HG02981 (cell line): ENCODE data around the gene OAT.

Source experiments
- ATAC-seq: cut with Tn5 transposase; IDR thresholded peaks from one replicate; pipeline ENCODE4 v1.9.1; 2021; ENCODE audit warnings: mild to moderate bottlenecking, moderate library complexity; ENCODE audit not compliant: unreplicated experiment

The OAT gene

DNA sequence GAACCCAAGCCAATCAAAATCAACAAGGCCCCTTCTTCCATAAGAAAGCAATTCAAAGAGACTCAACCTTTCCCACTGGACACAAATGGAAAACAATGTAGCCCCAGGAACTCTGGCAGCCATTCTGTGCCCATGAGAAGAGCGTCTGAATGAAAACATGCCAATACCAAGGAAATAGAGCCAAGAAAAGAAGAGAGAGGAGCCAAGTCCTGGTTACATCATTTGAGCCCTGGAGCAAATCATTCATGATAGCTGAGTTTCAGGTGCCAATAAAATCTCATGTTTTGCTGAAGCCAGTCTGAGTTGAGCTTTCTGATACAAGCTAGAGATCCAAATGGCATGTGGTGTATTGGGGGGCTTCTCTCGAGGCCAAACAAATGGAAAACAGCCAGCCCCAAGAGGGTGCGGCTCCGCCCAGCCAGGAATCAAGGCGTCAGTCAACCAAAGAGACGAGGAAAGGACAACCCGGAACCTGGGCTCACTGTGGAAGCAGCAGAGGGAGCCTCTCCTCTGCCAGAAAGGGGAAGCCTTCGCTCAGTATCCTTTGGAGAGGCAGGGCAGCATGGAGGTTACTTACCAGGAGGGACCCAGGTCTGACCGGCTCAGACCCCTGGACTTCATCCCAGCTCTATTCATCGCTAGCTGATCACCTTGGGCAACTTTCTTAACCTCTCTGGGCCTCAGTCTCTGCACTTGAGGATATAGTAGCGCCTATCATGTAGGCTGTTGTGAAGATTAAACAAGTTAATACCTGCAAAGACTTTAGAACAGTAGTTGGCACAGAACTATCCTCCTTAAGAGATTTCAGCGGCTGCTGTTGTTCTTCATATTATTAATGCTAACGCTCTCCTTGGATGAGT is 61.8 kb downstream of the OAT start:
- ATAC-seq = no peak

- peak; percentile 67 for ATAC-seq
These were observed 64.0 kb downstream of the OAT start for GRCh38 chr10:124354411-124355382.

DNA sequence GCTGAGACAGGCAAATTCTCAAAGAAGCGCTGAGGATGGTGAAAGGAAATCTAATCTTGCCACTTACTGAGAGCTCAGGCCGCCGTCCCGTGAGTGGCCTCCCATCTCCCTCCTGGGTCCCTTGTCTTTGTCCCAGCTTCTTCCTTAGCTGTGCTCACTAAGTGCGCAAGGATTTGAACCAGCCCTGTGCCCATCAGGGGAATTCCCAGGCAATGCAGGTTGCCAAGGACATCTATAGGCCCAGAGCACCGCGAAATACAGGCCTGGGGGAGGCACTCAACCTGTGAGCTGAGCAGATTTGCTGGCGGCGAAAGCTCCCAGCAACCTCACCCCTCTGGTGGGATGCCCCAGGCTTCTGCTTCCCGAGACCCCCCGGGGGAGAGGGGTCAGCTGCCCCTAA is 64.8 kb downstream of the OAT start:
- ATAC-seq = no peak

DNA sequence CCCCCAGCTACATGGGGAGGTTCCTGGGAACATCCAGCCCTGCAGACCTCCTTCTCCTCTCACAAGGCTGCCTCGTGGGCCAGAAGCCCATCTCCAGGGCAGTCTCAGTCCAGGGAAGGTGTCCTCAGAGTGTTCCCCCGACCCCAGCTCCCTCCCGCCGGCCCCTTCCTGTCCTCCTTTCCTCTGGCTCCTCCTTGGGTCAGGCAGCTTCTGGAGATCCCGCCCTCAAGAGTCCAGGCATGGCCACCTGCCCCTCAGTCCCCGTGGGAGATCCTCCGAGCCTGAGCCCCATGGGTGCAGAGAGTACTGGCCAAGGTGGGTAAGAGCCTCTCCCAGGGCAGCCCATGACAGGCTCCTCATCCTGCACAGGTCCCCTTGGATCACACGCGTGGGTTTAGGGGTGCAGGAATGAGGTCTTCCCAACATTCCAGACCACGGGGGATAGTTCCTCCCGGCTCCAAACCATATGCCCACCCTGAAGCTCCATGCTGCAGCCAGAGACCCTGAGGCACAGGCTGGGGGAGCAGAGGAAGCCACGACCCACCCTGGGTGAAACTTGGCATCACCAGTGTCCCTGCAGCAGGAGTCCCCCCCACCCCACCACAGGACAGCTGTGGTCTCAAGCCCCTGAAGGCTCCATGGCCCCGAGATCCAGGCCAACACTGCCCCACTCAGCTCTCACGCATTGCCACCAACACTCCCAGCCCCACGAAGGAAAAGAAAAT is 65.5 kb downstream of the OAT start:
- ATAC-seq = no peak

DNA sequence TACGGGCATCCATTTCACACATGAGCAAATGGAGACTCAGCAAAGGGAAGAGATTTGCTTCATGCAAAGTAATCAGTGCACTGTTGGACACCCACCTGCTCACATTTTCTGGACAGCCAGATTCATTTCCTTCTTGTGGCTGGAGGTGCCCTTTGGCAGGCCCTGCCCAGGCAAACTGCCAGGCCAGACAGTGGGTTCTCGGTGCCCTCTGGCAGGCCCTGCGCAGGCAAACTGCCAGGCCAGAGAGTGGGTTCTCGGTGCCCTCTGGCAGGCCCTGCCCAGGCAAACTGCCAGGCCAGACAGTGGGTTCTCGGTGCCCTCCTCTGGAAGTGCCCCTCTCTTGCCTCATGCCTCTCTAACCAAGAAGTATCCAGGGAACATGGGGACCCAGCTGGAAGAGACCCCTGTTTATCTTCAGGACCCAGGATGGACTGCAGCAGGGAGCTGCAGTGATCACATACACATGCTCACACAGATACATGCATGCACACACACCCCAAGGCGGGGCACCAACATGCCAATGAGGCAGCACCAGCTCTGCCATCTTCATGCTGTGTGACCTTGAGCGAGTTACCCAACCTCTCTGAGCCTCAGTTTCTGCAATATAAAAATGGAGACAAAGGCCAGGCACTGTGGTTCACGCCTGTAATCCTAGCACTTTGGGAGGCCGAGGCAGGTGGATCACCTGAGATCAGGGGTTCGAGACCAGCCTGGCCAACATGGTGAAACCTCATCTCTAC is 67.1 kb downstream of the OAT start:
- no peak for ATAC-seq

DNA sequence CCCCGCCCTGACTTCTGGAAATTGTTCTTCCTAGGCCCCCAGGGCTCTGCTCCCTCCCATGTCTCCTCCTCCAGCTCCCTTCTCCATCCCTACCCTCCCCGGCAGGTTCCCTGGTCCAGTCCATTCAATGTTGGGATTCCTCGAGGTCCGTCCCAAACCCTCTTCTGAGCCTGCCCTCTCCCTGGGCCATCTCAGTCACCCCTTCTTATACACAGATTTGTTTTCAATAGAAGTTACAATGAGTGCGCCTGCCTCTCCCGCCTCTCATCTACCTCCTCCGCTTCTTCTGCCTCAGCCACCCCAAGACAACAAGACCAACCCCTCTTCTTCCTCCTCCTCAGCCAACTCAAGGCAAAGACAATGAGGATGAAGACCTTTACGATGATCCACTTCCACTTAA is 67.9 kb downstream of the OAT start:
- ATAC-seq = no peak

DNA sequence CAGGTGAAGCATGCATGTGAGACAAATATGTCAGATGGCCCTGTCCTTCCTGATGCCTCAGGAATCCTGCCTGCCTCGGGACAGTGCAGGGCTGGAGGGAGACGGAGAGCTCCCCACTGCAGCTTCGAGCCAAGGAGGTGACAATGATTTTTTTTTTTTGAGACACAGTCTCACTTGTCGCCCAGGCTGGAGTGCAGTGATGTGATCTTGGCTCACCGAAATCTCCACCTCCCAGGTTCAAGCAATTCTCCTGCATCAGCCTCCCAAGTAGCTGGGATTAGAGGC is 68.8 kb downstream of the OAT start:
- no peak for ATAC-seq

DNA sequence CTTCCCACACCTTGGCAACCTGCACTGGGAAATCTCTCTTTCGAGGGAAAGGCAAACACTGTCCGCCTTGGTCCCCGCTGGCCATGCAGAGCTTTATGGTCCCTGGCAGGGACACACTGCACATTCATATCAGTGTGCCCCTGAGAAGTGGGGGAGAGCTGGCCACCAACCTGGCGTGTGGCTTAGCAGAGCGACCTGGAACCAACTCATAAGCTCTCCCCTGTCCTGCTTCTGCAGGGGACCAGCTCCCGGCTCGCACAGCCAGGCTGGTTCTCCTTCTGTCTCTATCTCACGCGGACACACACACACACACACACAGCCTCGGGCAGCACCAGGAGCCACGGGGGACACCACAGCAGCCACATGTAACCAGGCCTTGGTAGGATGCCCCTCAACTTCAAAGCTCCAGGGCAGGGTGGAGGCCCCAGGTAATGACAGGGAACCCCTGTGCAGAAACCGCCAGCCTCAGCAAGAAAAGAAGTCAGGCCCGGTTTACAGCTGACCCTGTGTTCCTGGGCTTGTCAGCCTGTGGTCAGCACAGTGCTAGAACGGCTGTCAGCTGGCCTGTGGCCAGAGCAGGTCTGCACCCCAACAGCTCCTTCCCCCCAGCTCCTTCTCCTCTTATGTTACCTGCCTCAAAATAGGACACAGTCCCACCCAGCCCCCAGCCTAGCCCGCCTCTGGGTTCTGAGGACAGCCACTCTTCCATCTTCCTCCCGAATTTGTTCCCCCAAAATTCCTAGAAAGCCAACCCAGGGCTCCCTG is 69.3 kb downstream of the OAT start:
- ATAC-seq = no peak

GRCh38 chr10:124348801-124349200 is 69.9 kb downstream of the OAT start:
- ATAC-seq = no peak

DNA sequence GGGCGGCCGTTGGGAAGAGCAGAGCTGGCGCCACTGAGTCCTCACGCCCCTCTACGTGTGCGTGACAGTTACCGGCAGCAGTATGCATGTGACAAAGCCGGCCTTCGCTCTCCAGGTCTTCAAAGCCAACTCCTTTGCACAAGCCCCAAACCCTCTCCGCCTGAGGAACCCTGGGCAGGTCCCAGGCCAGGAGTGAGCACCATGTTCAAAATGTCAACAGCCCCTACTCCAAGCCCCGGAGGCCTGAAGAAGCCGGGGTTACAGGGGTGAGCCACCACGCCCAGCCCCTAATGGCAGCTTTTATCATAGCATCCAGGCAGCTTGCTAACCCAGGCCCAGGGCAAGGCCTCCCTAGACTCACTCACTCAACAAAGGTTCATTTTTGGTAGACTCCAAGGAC is 70.8 kb downstream of the OAT start:
- ATAC-seq = no peak
